ENCODE measurements around the gene AKAP6. TPM values are rescaled to one million over a fixed set of nuclear protein-coding genes. Genes with fewer than 3 reads are reported as not detected.

Gene AKAP6
- total RNA-seq, 4 donors from 2014 or later, result 4.1 to 34.4 (median 15.3) TPM

DNA sequence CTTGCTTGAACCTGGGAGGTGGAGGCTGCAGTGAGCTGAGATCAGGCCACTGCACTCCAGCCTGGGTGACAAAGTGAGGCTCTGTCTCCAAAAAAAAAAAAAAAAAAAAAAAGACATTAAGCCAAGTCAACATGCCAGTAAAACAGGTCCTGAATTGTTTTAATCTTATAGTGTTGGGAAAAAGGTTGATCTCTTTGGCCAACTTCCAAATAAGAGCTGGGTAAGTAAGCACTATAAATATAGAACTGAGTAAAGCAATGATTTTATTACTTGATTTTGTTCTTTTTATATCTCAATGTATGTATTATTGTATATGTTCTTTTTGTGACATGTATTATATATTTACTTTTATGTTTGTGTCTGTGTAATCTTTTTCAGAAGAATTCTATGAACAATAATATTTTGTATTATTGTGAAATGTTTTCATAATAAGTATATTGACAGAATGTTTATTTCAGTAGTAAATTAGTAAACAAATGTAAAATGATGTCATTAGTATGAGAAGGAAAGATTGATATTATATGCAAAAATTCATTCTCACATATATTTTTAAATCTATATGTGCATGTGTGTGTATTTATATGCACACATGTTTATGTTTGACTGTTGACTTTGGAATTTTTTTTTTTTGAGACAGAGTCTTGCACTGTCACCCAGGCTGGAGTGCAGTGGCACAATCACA is 9.6 kb upstream of the AKAP6 start:
- Histone ChIP-seq H3K4me3 (no peak overlapping the region), H3K9me3 (no peaks in the 10 kb centered on the region), H3K4me1 (no peaks in the 10 kb centered on the region), H3K36me3 (no peaks in the 10 kb centered on the region), H3K27me3 (no peaks in the 10 kb centered on the region), H3K27ac (no peak overlapping the region)
- intact Hi-C loops (cut with DNase I; ENCODE audit: low total_unique reads), result no loop called here
- no peak for TF ChIP-seq POLR2A (IDR thresholded peaks at IDR 0.05)
- TF ChIP-seq, protein P1, sequence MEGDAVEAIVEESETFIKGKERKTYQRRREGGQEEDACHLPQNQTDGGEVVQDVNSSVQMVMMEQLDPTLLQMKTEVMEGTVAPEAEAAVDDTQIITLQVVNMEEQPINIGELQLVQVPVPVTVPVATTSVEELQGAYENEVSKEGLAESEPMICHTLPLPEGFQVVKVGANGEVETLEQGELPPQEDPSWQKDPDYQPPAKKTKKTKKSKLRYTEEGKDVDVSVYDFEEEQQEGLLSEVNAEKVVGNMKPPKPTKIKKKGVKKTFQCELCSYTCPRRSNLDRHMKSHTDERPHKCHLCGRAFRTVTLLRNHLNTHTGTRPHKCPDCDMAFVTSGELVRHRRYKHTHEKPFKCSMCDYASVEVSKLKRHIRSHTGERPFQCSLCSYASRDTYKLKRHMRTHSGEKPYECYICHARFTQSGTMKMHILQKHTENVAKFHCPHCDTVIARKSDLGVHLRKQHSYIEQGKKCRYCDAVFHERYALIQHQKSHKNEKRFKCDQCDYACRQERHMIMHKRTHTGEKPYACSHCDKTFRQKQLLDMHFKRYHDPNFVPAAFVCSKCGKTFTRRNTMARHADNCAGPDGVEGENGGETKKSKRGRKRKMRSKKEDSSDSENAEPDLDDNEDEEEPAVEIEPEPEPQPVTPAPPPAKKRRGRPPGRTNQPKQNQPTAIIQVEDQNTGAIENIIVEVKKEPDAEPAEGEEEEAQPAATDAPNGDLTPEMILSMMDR (IDR thresholded peaks at IDR 0.05), result no peak
- no peak for DNase-seq

GRCh38 chr14:32324601-32325000 is 4.5 kb upstream of the AKAP6 start:
- TF ChIP-seq, protein P1 (IDR thresholded peaks at IDR 0.05), result no peak
- no peak for TF ChIP-seq POLR2A (IDR thresholded peaks at IDR 0.05)
- DNase-seq, result no peak
- Histone ChIP-seq H3K9me3 (no peaks in the 10 kb centered on the region), H3K4me1 (no peaks in the 10 kb centered on the region), H3K27ac (no peak overlapping the region), H3K27me3 (no peaks in the 10 kb centered on the region), H3K36me3 (no peaks in the 10 kb centered on the region), H3K4me3 (no peak overlapping the region)
- intact Hi-C loops (cut with DNase I; ENCODE audit: low total_unique reads), result no loop called here

- Histone ChIP-seq H3K27ac (no peak overlapping the region), H3K36me3 (no peaks in the 10 kb centered on the region), H3K4me1 (no peaks in the 10 kb centered on the region), H3K27me3 (no peaks in the 10 kb centered on the region), H3K9me3 (no peaks in the 10 kb centered on the region), H3K4me3 (no peak overlapping the region)
- no peak for DNase-seq
- intact Hi-C loops (cut with DNase I; ENCODE audit: low total_unique reads), result no loop called here
- TF ChIP-seq, protein P1 (IDR thresholded peaks at IDR 0.05), result no peak
- no peak for TF ChIP-seq POLR2A (IDR thresholded peaks at IDR 0.05)
Observed at GRCh38 chr14:32327255-32327961, 1.7 kb upstream of the AKAP6 start.

DNA sequence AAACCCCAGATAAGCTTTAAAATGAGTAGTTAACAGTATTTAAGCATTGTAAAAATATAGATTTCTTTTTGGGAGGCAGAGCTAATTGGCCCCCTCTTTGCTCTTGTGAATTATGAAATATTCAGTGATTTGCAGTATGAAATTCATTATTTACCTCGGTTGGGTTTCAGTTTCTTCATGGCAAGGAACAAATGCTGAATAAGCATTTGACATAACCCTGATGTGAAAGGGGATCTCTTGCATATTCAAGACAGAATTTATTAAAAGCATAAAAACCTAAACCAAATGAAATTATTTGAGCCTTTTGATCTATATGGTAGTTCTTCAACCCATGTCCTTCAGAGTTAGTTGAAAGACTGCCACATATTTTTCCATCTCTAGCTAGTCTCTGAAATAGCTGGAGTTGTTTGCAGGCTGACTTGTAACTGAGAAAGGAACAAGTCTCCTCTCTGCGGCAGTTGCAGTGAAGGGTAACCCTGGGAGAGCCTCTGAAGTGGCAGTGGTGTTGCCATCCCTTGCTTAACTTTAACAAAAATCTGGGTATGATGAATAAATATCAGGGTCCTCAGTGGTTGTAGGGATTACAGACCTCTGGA is 690 bp downstream of the AKAP6 start:
- H3K9me3 ChIP-seq, result no peaks in the 10 kb centered on the region
- H3K27me3 ChIP-seq, result no peaks in the 10 kb centered on the region
- TF ChIP-seq POLR2A (IDR thresholded peaks at IDR 0.05), result no peak
- TF ChIP-seq, protein P1 (IDR thresholded peaks at IDR 0.05), result no peak
- no peaks in the 10 kb centered on the region for H3K4me1 ChIP-seq
- no peak for DNase-seq
- no peak overlapping the region for H3K4me3 ChIP-seq
- H3K36me3 ChIP-seq, result no peaks in the 10 kb centered on the region
- intact Hi-C loops (cut with DNase I; ENCODE audit: low total_unique reads), result no loop called here
- H3K27ac ChIP-seq, result no peak overlapping the region
